ENCODE measurements around the gene MUC22. TPM values are rescaled to one million over a fixed set of nuclear protein-coding genes. Genes with fewer than 3 reads are reported as not detected.

Gene MUC22
- total RNA-seq, 1 donor from 2014 or later: not detected

DNA sequence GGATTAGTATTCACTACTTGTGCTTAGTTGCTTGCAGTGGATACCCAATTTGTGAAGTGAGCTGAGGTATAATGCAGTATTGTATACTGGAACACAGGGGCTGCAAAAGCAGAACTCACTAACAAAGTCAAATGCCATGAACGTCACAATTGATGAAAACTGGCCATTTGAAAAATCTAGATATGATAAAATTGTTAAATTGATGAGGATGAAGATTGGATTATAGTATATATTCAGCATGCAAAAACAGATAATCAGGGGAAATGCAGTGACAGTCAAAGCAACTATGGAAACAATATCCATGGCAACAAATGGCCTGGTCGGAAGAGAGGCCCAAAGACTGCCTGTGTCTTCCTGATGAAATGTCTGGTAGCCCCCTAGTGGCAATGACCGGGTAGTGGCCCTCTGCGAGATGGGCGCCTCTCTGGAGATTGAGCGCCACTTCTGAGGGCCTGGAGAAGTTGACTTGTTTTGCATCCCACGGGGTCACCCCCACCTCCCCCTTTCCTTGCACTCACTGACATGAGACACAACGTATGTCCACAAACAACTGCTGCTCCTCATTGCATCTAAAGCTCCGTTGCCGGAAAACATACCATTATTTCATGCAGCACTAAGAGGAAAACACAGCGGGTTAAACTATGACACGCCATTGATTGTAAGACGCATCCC, 58.5 kb downstream of the MUC22 start:
- Mint-ChIP-seq H3K36me3 (ENCODE audit: low read depth) (no peaks in the 10 kb centered on the region), H3K27ac (peak overlapping the region; percentile 24), H3K4me3 (no peak overlapping the region), H3K9me3 (no peaks in the 10 kb centered on the region), H3K27me3 (no peaks in the 10 kb centered on the region), H3K4me1 (peaks cover 5% of the 10 kb centered on the region)
- CTCF ChIA-PET: interaction anchor here (0.9 to 3.4 kb wide), 8 partner anchors 11 to 587 kb away, joined by 3 to 17 read pairs (median 4); no protein-coding TSS in a partner anchor
- peak; percentile 55 for TF ChIP-seq CTCF (IDR thresholded peaks at IDR 0.05)
- peak; percentile 52 for DNase-seq
- peak; percentile 99 for ATAC-seq (ENCODE audit: low read depth)
- POLR2A ChIA-PET: interaction anchor here (0.7 kb wide), 1 partner anchor 153 kb away, joined by 4 read pairs; no protein-coding TSS in a partner anchor
- intact Hi-C loops (cut with micrococcal nuclease): loop anchor here (1.0 kb wide), 2 partner anchors 154 to 241 kb away; no protein-coding TSS in a partner anchor

GRCh38 chr6:31070711-31071197, 60.5 kb downstream of the MUC22 start:
- no peak for DNase-seq
- H3K4me1 Mint-ChIP-seq: peaks cover 5% of the 10 kb centered on the region
- ChIA-PET POLR2A (no interaction called here), CTCF (interaction anchor here (1.2 to 3.4 kb wide), 4 partner anchors 9 to 242 kb away, joined by 6 to 17 read pairs (median 12); no protein-coding TSS in a partner anchor)
- no peaks in the 10 kb centered on the region for H3K27me3 Mint-ChIP-seq
- no peak overlapping the region for H3K27ac Mint-ChIP-seq
- H3K36me3 Mint-ChIP-seq (ENCODE audit: low read depth): no peaks in the 10 kb centered on the region
- intact Hi-C loops (cut with micrococcal nuclease): no loop called here
- no peaks in the 10 kb centered on the region for H3K9me3 Mint-ChIP-seq
- TF ChIP-seq CTCF (IDR thresholded peaks at IDR 0.05): no peak
- no peak for ATAC-seq (ENCODE audit: low read depth)
- no peak overlapping the region for H3K4me3 Mint-ChIP-seq

- DNase-seq (no peak), ATAC-seq (ENCODE audit: low read depth) (no peak)
- no peak for TF ChIP-seq CTCF (IDR thresholded peaks at IDR 0.05)
- H3K27me3 Mint-ChIP-seq: no peaks in the 10 kb centered on the region
- ChIA-PET CTCF (no interaction called here), POLR2A (no interaction called here)
- no peaks in the 10 kb centered on the region for H3K36me3 Mint-ChIP-seq (ENCODE audit: low read depth)
- H3K9me3 Mint-ChIP-seq: no peaks in the 10 kb centered on the region
- no peak overlapping the region for H3K4me3 Mint-ChIP-seq
- intact Hi-C loops (cut with micrococcal nuclease): no loop called here
- H3K27ac Mint-ChIP-seq: no peak overlapping the region
- no peaks in the 10 kb centered on the region for H3K4me1 Mint-ChIP-seq
These were observed 64.1 kb downstream of the MUC22 start for GRCh38 chr6:31074401-31074800.

- H3K36me3 Mint-ChIP-seq (ENCODE audit: low read depth): no peaks in the 10 kb centered on the region
- no peaks in the 10 kb centered on the region for H3K9me3 Mint-ChIP-seq
- H3K4me3 Mint-ChIP-seq: no peak overlapping the region
- H3K27me3 Mint-ChIP-seq: peaks cover 3% of the 10 kb centered on the region
- H3K27ac Mint-ChIP-seq: no peak overlapping the region
- peaks cover 3% of the 10 kb centered on the region for H3K4me1 Mint-ChIP-seq
- TF ChIP-seq CTCF (IDR thresholded peaks at IDR 0.05): no peak
- ChIA-PET CTCF (interaction anchor here (0.6 kb wide), 1 partner anchor 56 kb away, joined by 3 read pairs; no protein-coding TSS in a partner anchor), POLR2A (interaction anchor here (1.0 kb wide), 1 partner anchor 160 kb away, joined by 3 read pairs; no protein-coding TSS in a partner anchor)
- DNase-seq (no peak), ATAC-seq (ENCODE audit: low read depth) (no peak)
- intact Hi-C loops (cut with micrococcal nuclease): no loop called here
These were observed 65.3 kb downstream of the MUC22 start for GRCh38 chr6:31075528-31075927.

DNA sequence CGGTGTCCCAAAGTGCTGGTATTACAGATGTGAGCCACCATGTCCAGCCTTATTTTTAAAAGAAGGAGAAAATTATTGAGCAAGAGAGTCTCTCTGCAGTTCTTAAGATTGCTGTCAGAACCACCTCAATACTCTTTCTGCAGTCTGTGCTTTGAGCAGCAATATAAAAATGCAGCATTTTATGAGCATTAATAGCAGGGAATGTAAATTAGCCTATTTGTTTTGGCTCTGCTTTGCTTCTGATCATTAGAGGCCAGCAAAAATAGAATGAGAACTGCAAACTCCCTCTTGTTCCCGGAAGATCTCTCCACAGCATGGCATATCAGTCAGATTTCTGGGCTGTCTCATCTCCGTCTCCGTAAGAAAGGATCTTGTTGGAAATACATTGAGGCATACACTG, 66.3 kb downstream of the MUC22 start:
- TF ChIP-seq CTCF (IDR thresholded peaks at IDR 0.05): no peak
- Mint-ChIP-seq H3K4me3 (no peak overlapping the region), H3K27me3 (peaks cover 3% of the 10 kb centered on the region), H3K36me3 (ENCODE audit: low read depth) (no peaks in the 10 kb centered on the region), H3K4me1 (peaks cover 3% of the 10 kb centered on the region), H3K9me3 (no peaks in the 10 kb centered on the region), H3K27ac (no peak overlapping the region)
- ATAC-seq (ENCODE audit: low read depth) (no peak), DNase-seq (no peak)
- intact Hi-C loops (cut with micrococcal nuclease): no loop called here
- POLR2A ChIA-PET: interaction anchor here (1.0 kb wide), 1 partner anchor 161 kb away, joined by 3 read pairs; no protein-coding TSS in a partner anchor
- CTCF ChIA-PET: no interaction called here

Measured in activated B cell treated with CpG ODN at 0.5 μM for 24 hours (primary cell).